ENCODE data around the gene PCMT1. TPM values are rescaled to one million over a fixed set of nuclear protein-coding genes. Genes with fewer than 3 reads are reported as not detected.

The PCMT1 gene
- 58.4 TPM for total RNA-seq

DNA sequence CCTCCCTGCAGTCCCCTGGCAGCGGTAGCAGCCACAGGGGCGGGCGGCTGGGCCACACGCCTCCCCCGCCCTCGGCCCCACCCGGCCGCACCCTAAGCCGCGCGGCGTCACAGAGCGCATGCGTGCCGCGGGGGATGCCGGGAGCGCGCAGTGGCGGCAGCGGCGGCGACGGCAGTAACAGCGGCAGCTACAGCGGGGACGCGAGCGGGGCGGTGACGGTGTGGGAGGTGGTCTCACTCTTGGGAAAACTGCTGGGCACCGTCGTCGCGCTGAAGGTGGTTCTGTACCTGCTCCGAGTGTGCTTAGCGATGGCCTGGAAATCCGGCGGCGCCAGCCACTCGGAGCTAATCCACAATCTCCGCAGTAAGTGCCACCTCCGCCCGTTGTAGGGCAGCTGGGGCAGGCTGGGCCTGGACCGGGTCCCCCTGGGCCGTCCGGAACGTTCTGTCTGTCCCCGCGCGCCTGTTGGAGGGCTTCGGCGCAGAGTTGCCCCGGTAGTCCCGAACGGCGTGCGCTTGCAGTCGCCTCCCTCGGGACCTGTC is at the start of gene PCMT1:
Gene PCMT1, plus strand, starts transcription at position 148 of the 542 bp plus-strand sequence. Its CDS starts 161 bp downstream, at position 309.

DNA sequence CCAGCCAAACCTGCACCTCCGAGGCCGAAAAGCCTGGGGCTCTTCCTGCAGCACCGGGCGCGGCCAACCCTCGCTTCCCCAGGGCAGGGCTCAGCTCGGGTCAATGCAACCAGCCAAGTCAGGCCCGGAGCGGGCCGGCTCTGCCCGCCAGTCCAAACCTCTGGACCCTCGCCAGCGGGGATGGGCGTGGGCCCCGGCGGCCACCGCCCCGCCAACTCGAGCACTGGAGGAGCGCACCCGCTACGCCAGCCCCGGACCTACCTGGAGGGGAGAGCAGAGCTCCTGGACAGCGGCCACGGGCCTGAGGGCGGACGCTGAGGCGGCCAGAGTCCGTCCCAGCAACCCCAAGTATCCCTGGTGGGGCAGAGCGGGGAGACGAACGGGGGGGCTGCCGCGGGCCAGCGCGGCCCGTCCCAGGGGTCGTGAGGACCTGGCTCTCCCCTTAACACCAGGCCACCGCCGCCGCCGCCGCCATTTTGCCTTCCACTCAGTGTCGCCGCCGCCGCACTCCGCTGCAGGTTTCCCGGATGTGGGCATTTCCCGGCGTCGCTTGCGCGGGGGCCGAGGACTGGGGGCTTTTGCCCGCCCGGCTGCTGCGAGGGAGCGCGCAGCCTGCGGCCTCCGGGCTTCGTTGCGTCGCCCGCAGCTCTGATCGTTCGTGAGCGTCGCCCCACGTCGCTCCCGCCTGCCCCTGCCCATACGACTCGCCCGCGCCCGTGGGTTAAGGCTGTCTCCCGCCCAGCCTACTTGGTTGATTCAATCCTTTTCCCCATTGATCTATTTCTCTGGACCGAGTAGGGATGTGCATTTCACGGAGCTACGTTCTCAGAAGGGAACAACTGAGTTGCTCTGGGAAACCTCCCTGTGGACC is 31.7 kb upstream of the PCMT1 start, which contains the start of gene LATS1:
Gene LATS1, minus strand, starts transcription at position 514 of the 871 bp plus-strand sequence. CDS start 15,975 bp downstream, outside the sequence.

DNA sequence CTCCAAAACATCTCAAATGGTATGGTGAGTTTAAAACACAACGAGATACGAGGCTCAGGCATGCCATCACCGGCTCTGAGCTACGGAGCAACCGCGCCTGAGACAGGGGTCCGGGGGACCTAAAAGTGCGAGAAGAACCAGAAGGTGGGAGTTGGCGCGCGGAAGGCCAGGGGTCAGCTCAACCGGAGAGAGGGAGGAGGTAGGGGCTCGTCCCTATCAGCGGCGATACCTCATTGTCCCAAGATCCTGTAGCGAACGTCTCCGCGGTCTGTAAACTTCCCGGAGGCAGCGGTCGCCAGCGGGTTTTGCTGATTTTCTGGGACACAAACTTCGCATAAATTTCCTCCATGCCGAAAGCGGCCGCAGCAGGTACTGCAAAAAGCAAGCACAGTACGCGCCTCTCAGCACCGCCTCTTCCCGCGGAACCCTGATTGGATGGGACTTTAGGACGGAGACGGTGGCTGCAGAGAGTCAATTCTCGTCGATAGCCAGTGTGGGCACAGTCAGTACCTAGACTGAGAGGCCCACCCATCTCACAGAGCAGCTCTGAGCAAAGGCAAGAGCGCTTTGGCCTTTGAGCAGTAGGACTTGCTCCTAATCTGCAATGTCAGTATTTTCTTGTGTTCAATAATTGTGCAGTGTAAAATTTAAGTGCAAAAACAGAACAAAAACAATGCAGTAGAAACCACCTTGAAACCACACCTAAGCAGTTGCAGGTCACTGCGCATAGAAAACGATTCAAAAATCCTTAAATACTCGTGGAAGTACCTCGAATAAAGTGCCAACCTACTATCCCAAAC is 3.2 kb upstream of the PCMT1 start, which contains the start of gene NUP43:
Gene NUP43, minus strand, starts transcription at position 383 of the 800 bp plus-strand sequence. Its CDS starts 34 bp downstream, at position 349.

Other genes with a start within 250 kb of the PCMT1 start
- 27.2 TPM for gene PPIL4, start 203.7 kb upstream of the PCMT1 start, total RNA-seq
- 53.2 TPM for gene GINM1, start 183.4 kb upstream of the PCMT1 start, total RNA-seq
- gene KATNA1, start 101.0 kb upstream of the PCMT1 start, total RNA-seq = 17.5 TPM
- gene LATS1, start 31.6 kb upstream of the PCMT1 start, total RNA-seq = 26.2 TPM
- 33.0 TPM for gene NUP43, start 3.2 kb upstream of the PCMT1 start, total RNA-seq
- gene LRP11, start 114.6 kb downstream of the PCMT1 start, total RNA-seq = 28.9 TPM
- not detected for gene RAET1E, start 148.4 kb downstream of the PCMT1 start, total RNA-seq
- gene RAET1G, start 173.4 kb downstream of the PCMT1 start, total RNA-seq = 1.1 TPM
- gene ULBP2, start 192.3 kb downstream of the PCMT1 start, total RNA-seq = 2.3 TPM
- 0.29 TPM for gene ULBP1, start 214.2 kb downstream of the PCMT1 start, total RNA-seq

All from metanephros (tissue), 1 donor.